Measurements from ENCODE around the gene RNASEH2A. TPM values are rescaled to one million over a fixed set of nuclear protein-coding genes. Genes with fewer than 3 reads are reported as not detected.

RNASEH2A gene
- total RNA-seq, 3 donors from 2014 or later (not counting 1 experiment from before 2014, with no cell fraction given) = 6.6 to 8.7 (median 7.4) TPM

- Mint-ChIP-seq H3K4me3 (no peak overlapping the region), H3K27ac (peak overlapping the region in 1 of 2 donors; percentile 69), H3K4me1 (peaks cover 6 to 7% of the 10 kb centered on the region in 2 donors), H3K36me3 (no peaks in the 10 kb centered on the region), H3K9me3 (no peaks in the 10 kb centered on the region), H3K27me3 (ENCODE audit: low read depth in 2 of 2) (peaks cover 7 to 12% of the 10 kb centered on the region in 2 donors)
- no peak overlapping the region for H3K4me3 ChIP-seq (ENCODE audit: low read length)
- ATAC-seq = peak; percentile 96 to 99 (median 98)
- H3K9me3 ChIP-seq (ENCODE audit: control insufficient read depth, insufficient read depth, low read length) = no peaks in the 10 kb centered on the region
- peak; percentile 85 to 88 for DNase-seq
- intact Hi-C loops (cut with micrococcal nuclease) = loop anchor here (1.0 to 2.0 kb wide), 3 partner anchors 81 to 283 kb away; no protein-coding TSS in a partner anchor
- peaks cover 11% of the 10 kb centered on the region for H3K4me1 ChIP-seq (ENCODE audit: control insufficient read depth, insufficient read depth, low read length)
- peaks cover 13% of the 10 kb centered on the region for H3K27me3 ChIP-seq (ENCODE audit: control insufficient read depth, insufficient read depth, low read length)
- WGBS (ENCODE audit: insufficient coverage) = 10% methylated on average over 69 of the region's 69 CpGs
- peak; percentile 100 for TF ChIP-seq CTCF (IDR thresholded peaks at IDR 0.05)
- no peak overlapping the region for H3K27ac ChIP-seq (ENCODE audit: low read length)
- H3K36me3 ChIP-seq (ENCODE audit: control insufficient read depth, insufficient read depth, low read length) = no peaks in the 10 kb centered on the region
Measured at GRCh38 chr19:12847159-12848139, 41.1 kb downstream of the RNASEH2A start.

- H3K4me1 Mint-ChIP-seq = no peaks in the 10 kb centered on the region
- ATAC-seq (no peak), DNase-seq (no peak)
- H3K36me3 ChIP-seq (ENCODE audit: control insufficient read depth, insufficient read depth, low read length) = no peaks in the 10 kb centered on the region
- no peaks in the 10 kb centered on the region for H3K4me1 ChIP-seq (ENCODE audit: control insufficient read depth, insufficient read depth, low read length)
- intact Hi-C loops (cut with micrococcal nuclease) = no loop called here
- no CpG with 5 or more reads among the region's 1 CpG for WGBS (ENCODE audit: insufficient coverage)
- H3K27ac ChIP-seq (ENCODE audit: low read length) = no peak overlapping the region
- no peak for TF ChIP-seq CTCF (IDR thresholded peaks at IDR 0.05)
- peaks cover 0 to 3% of the 10 kb centered on the region in 2 donors for H3K27me3 Mint-ChIP-seq (ENCODE audit: low read depth in 2 of 2)
- peaks cover 0 to 3% of the 10 kb centered on the region in 2 donors for H3K9me3 Mint-ChIP-seq
- no peak overlapping the region for H3K4me3 ChIP-seq (ENCODE audit: low read length)
- H3K36me3 Mint-ChIP-seq = no peaks in the 10 kb centered on the region
- peaks cover 4% of the 10 kb centered on the region for H3K9me3 ChIP-seq (ENCODE audit: control insufficient read depth, insufficient read depth, low read length)
- H3K27me3 ChIP-seq (ENCODE audit: control insufficient read depth, insufficient read depth, low read length) = no peaks in the 10 kb centered on the region
- no peak overlapping the region for H3K27ac Mint-ChIP-seq
- H3K4me3 Mint-ChIP-seq = no peak overlapping the region
Measured at GRCh38 chr19:12856653-12857052, 50.3 kb downstream of the RNASEH2A start.

- H3K9me3 ChIP-seq (ENCODE audit: control insufficient read depth, insufficient read depth, low read length) = peaks cover 4% of the 10 kb centered on the region
- H3K9me3 Mint-ChIP-seq = peaks cover 0 to 3% of the 10 kb centered on the region in 2 donors
- H3K27ac Mint-ChIP-seq = no peak overlapping the region
- no peaks in the 10 kb centered on the region for H3K4me1 Mint-ChIP-seq
- H3K27me3 Mint-ChIP-seq (ENCODE audit: low read depth in 2 of 2) = peaks cover 0 to 3% of the 10 kb centered on the region in 2 donors
- no peak overlapping the region for H3K4me3 Mint-ChIP-seq
- no peak overlapping the region for H3K27ac ChIP-seq (ENCODE audit: low read length)
- no peak for TF ChIP-seq CTCF (IDR thresholded peaks at IDR 0.05)
- H3K4me3 ChIP-seq (ENCODE audit: low read length) = no peak overlapping the region
- WGBS (ENCODE audit: insufficient coverage) = 95% methylated on average over 35 of the region's 35 CpGs
- intact Hi-C loops (cut with micrococcal nuclease) = no loop called here
- H3K36me3 ChIP-seq (ENCODE audit: control insufficient read depth, insufficient read depth, low read length) = no peaks in the 10 kb centered on the region
- ATAC-seq (no peak), DNase-seq (no peak)
- no peaks in the 10 kb centered on the region for H3K4me1 ChIP-seq (ENCODE audit: control insufficient read depth, insufficient read depth, low read length)
- H3K27me3 ChIP-seq (ENCODE audit: control insufficient read depth, insufficient read depth, low read length) = no peaks in the 10 kb centered on the region
- no peaks in the 10 kb centered on the region for H3K36me3 Mint-ChIP-seq
Measured at GRCh38 chr19:12858041-12858928, 51.9 kb downstream of the RNASEH2A start.

All from natural killer cell (primary cell).